ENCODE data around the gene MANBA. TPM values are rescaled to one million over a fixed set of nuclear protein-coding genes. Genes with fewer than 3 reads are reported as not detected.

Gene MANBA
- total and polyA plus RNA-seq, 2 of the 13 experiments (the other 11 are each of a cell fraction or from before 2014, with no cell fraction given) = 11.7 to 33.3 TPM

GRCh38 chr4:102760645-102761295 is at the start of gene MANBA (continued):
- TF ChIP-seq ZNF383 (CRISPR knock-in tag; IDR thresholded peaks at IDR 0.05; ENCODE audit: borderline replicate concordance) = no peak
- TF ChIP-seq DPF2 (CRISPR knock-in tag; IDR thresholded peaks at IDR 0.05; ENCODE audit: borderline replicate concordance, low read depth) = no peak
- no peak for TF ChIP-seq ZNF101 (CRISPR knock-in tag; IDR thresholded peaks at IDR 0.05; ENCODE audit: borderline replicate concordance, low read depth)
- TF ChIP-seq REL (CRISPR knock-in tag; conservative IDR thresholded peaks at IDR 0.05) = no peak
- TF ChIP-seq SYNCRIP (IDR thresholded peaks at IDR 0.05; ENCODE audit: insufficient read depth, low read depth, low read length) = no peak
- no peak for TF ChIP-seq ZEB1 (IDR thresholded peaks at IDR 0.05; ENCODE audit: insufficient replicate concordance, low read depth)
- no peak for TF ChIP-seq PAF1 (CRISPR knock-in tag; IDR thresholded peaks at IDR 0.05)
- TF ChIP-seq ZNF430 (CRISPR knock-in tag; IDR thresholded peaks at IDR 0.05) = peak; percentile 90
- TF ChIP-seq, protein P1, sequence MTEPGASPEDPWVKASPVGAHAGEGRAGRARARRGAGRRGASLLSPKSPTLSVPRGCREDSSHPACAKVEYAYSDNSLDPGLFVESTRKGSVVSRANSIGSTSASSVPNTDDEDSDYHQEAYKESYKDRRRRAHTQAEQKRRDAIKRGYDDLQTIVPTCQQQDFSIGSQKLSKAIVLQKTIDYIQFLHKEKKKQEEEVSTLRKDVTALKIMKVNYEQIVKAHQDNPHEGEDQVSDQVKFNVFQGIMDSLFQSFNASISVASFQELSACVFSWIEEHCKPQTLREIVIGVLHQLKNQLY (CRISPR knock-in tag; IDR thresholded peaks at IDR 0.05) = no peak
- TF ChIP-seq, protein P2, sequence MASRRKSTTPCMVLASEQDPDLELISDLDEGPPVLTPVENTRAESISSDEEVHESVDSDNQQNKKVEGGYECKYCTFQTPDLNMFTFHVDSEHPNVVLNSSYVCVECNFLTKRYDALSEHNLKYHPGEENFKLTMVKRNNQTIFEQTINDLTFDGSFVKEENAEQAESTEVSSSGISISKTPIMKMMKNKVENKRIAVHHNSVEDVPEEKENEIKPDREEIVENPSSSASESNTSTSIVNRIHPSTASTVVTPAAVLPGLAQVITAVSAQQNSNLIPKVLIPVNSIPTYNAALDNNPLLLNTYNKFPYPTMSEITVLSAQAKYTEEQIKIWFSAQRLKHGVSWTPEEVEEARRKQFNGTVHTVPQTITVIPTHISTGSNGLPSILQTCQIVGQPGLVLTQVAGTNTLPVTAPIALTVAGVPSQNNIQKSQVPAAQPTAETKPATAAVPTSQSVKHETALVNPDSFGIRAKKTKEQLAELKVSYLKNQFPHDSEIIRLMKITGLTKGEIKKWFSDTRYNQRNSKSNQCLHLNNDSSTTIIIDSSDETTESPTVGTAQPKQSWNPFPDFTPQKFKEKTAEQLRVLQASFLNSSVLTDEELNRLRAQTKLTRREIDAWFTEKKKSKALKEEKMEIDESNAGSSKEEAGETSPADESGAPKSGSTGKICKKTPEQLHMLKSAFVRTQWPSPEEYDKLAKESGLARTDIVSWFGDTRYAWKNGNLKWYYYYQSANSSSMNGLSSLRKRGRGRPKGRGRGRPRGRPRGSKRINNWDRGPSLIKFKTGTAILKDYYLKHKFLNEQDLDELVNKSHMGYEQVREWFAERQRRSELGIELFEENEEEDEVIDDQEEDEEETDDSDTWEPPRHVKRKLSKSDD (CRISPR knock-in tag; IDR thresholded peaks at IDR 0.05; ENCODE audit: low read depth) = 0 out of 2 replicates have a peak, but pooled peaks have one; percentile 34
- peak; percentile 64; the same call in 1 of the 2 replicates for TF ChIP-seq CENPT (CRISPR knock-in tag; IDR thresholded peaks at IDR 0.05; ENCODE audit: low read depth)
- no peak for TF ChIP-seq MTF2 (CRISPR knock-in tag; IDR thresholded peaks at IDR 0.05; ENCODE audit: borderline replicate concordance)
- no peak for TF ChIP-seq HNRNPH1 (optimal IDR thresholded peaks at IDR 0.05; ENCODE audit: low read depth, low read length)
- peak; percentile 69; the same call in 1 of the 2 replicates for TF ChIP-seq RXRA (CRISPR knock-in tag; IDR thresholded peaks at IDR 0.05)
- 0 out of 2 replicates have a peak, but pooled peaks have one; percentile 15 for TF ChIP-seq TP53 (CRISPR knock-in tag; conservative IDR thresholded peaks at IDR 0.05)
- no peak for TF ChIP-seq RFXANK (CRISPR knock-in tag; IDR thresholded peaks at IDR 0.05)
- no peak for TF ChIP-seq ZNF207 (IDR thresholded peaks at IDR 0.05; ENCODE audit: borderline replicate concordance)
- no peak for TF ChIP-seq ZNF850 (CRISPR knock-in tag; conservative IDR thresholded peaks at IDR 0.05)
- TF ChIP-seq MYC (CRISPR knock-in tag; IDR thresholded peaks at IDR 0.05; ENCODE audit: borderline replicate concordance) = peak; percentile 74
- peak; percentile 38 for TF ChIP-seq PHF5A (CRISPR knock-in tag; IDR thresholded peaks at IDR 0.05; ENCODE audit: low read depth, unreplicated experiment)
- TF ChIP-seq THAP11 (CRISPR knock-in tag; IDR thresholded peaks at IDR 0.05) = no peak
- 0 out of 2 replicates have a peak, but pooled peaks have one; percentile 32 for TF ChIP-seq ZNF264 (CRISPR knock-in tag; IDR thresholded peaks at IDR 0.05)
- TF ChIP-seq, protein P3, sequence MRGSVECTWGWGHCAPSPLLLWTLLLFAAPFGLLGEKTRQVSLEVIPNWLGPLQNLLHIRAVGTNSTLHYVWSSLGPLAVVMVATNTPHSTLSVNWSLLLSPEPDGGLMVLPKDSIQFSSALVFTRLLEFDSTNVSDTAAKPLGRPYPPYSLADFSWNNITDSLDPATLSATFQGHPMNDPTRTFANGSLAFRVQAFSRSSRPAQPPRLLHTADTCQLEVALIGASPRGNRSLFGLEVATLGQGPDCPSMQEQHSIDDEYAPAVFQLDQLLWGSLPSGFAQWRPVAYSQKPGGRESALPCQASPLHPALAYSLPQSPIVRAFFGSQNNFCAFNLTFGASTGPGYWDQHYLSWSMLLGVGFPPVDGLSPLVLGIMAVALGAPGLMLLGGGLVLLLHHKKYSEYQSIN (CRISPR knock-in tag; IDR thresholded peaks at IDR 0.05; ENCODE audit: borderline replicate concordance) = no peak
- 0 out of 2 replicates have a peak, but pooled peaks have one; percentile 25 for TF ChIP-seq ZBTB46 (CRISPR knock-in tag; IDR thresholded peaks at IDR 0.05; ENCODE audit: borderline replicate concordance)
